ENCODE data around the gene ZNF592.

DNA sequence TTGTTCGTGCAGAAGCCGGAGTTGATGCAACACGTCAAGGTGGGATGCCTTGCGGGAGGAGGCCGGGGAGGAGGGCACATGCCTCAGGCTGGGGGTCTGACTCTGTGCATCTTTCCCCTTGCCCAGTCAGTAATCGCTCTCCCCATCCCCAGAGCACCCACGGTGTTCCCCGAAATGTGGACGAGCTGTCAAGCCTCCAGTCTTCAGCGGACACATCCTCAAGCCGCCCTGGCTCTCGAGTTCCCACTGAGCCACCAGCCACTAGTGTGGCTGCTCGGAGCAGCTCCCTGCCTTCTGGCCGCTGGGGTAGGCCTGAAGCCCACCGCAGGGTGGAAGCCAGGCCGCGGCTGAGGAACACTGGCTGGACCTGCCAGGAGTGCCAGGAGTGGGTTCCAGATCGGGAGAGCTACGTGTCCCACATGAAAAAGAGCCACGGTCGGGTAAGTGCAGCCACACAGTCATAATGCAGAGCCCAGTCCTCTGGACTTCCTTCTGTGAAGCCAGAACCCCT is 50.1 kb downstream of the ZNF592 start:
- TF ChIP-seq FOXK2 (conservative IDR thresholded peaks at IDR 0.05 in 1 of 2, IDR thresholded peaks at IDR 0.05 in 1 of 2; ENCODE audit: low read depth in 2 of 2) (no peak), CEBPB (tag; IDR thresholded peaks at IDR 0.05) (no peak), GABPB1 (CRISPR knock-in tag; IDR thresholded peaks at IDR 0.05) (no peak), ZBTB40 (IDR thresholded peaks at IDR 0.05) (no peak), ZBTB40 (CRISPR knock-in tag; IDR thresholded peaks at IDR 0.05) (no peak), POLR2A (conservative IDR thresholded peaks at IDR 0.05) (no peak), JUND (IDR thresholded peaks at IDR 0.05; ENCODE audit: borderline replicate concordance, low read depth, low read length) (no peak), JUND (tag; IDR thresholded peaks at IDR 0.05; ENCODE audit: borderline replicate concordance, low read depth, low read length) (no peak), PML (IDR thresholded peaks at IDR 0.05; ENCODE audit: low read length) (no peak)

Data from K562 (cell line).